ENCODE data around the gene LRRC37B.
"Not testable (repeated sequence)": the region's sequence is repeated elsewhere in the genome, so short reads cannot be mapped to it uniquely, and the experiment has no call there.

Gene LRRC37B

GRCh38 chr17:32006957-32007462 lies at the start of gene LRRC37B:
LRRC37B (plus strand) TSS chr17:32007383; CDS start chr17:32021393, 14,010 bp downstream.
- DNase-seq, result peak; percentile 82

GRCh38 chr17:31964131-31964530 lies 43.1 kb upstream of the LRRC37B start:
- not testable (repeated sequence) for DNase-seq

- DNase-seq, result no peak
These were observed 39.5 kb upstream of the LRRC37B start for GRCh38 chr17:31967648-31968047.

GRCh38 chr17:31970416-31970815 lies 36.8 kb upstream of the LRRC37B start:
- DNase-seq, result not testable (repeated sequence)

GRCh38 chr17:31974269-31975071 lies 32.7 kb upstream of the LRRC37B start:
- DNase-seq, result not testable (repeated sequence)

GRCh38 chr17:31975391-31975790 lies 31.8 kb upstream of the LRRC37B start:
- not testable (repeated sequence) for DNase-seq

- DNase-seq, result not testable (repeated sequence)
These were observed 15.4 kb upstream of the LRRC37B start for GRCh38 chr17:31991821-31992220.

GRCh38 chr17:31997005-31997404 lies 10.2 kb upstream of the LRRC37B start:
- DNase-seq, result no peak

GRCh38 chr17:32007463-32008298 lies 498 bp downstream of the LRRC37B start:
- DNase-seq, result peak; percentile 66

- no peak for DNase-seq
These were observed 2.0 kb downstream of the LRRC37B start for GRCh38 chr17:32009262-32009542.

- DNase-seq, result no peak
These were observed 2.9 kb downstream of the LRRC37B start for GRCh38 chr17:32010114-32010513.

GRCh38 chr17:32015245-32016013 lies 8.2 kb downstream of the LRRC37B start:
- DNase-seq, result peak; percentile 93

- DNase-seq, result no peak
These were observed 9.0 kb downstream of the LRRC37B start for GRCh38 chr17:32016231-32016630.

- DNase-seq, result no peak
These were observed 12.0 kb downstream of the LRRC37B start for GRCh38 chr17:32019228-32019627.

GRCh38 chr17:32020943-32021614 lies 13.9 kb downstream of the LRRC37B start:
- peak; percentile 93 for DNase-seq

- no peak for DNase-seq
These were observed 14.4 kb downstream of the LRRC37B start for GRCh38 chr17:32021615-32021955.

GRCh38 chr17:32022554-32022953 lies 15.4 kb downstream of the LRRC37B start:
- DNase-seq, result not testable (repeated sequence)

GRCh38 chr17:32027271-32027670 lies 20.1 kb downstream of the LRRC37B start:
- DNase-seq, result not testable (repeated sequence)

- no peak for DNase-seq
These were observed 26.0 kb downstream of the LRRC37B start for GRCh38 chr17:32033223-32033622.

- not testable (repeated sequence) for DNase-seq
These were observed 26.6 kb downstream of the LRRC37B start for GRCh38 chr17:32033812-32034211.

GRCh38 chr17:32040246-32040645 lies 33.1 kb downstream of the LRRC37B start:
- DNase-seq, result not testable (repeated sequence)

- not testable (repeated sequence) for DNase-seq
These were observed 34.2 kb downstream of the LRRC37B start for GRCh38 chr17:32041306-32041875.

Data from NCI-H2171 treated with DMSO at 0.1 percent for 48 hours (cell line).